Vagina (tissue), 2 donors: Measurements from ENCODE around the gene ABHD16A.

Experiments used
- POLR2A ChIP-seq, 2 donors: fragments of 450-650 bp; IDR thresholded peaks; one replicate each; pipeline ENCODE4 v1.6.1; 2017; ENCODE audit warnings: antibody characterized with exemption in 2 of 2, mild to moderate bottlenecking in 2 of 2, moderate library complexity in 2 of 2
- POLR2AphosphoS5 ChIP-seq, 2 donors: sonication (generic); formaldehyde crosslinking; IDR thresholded peaks; one replicate each; pipeline ENCODE4 v1.9.0; 2017; ENCODE audit warnings: antibody characterized with exemption in 2 of 2, mild to moderate bottlenecking in 2 of 2, low read depth in 1 of 2; ENCODE audit not compliant: insufficient read depth in 1 of 2
- TF ChIP-seq, protein P1 (sequence below), 3 experiments: fragments of 450-650 bp in 2 of 3; fragments of 200-600 bp in 1 of 3; sonication (generic) in 1 of 3; IDR thresholded peaks; one replicate each; pipeline ENCODE4 v1.5.1; 2017 to 2019; ENCODE audit warnings: antibody characterized with exemption in 3 of 3, mild to moderate bottlenecking in 2 of 3, moderate library complexity in 2 of 3

DNA sequence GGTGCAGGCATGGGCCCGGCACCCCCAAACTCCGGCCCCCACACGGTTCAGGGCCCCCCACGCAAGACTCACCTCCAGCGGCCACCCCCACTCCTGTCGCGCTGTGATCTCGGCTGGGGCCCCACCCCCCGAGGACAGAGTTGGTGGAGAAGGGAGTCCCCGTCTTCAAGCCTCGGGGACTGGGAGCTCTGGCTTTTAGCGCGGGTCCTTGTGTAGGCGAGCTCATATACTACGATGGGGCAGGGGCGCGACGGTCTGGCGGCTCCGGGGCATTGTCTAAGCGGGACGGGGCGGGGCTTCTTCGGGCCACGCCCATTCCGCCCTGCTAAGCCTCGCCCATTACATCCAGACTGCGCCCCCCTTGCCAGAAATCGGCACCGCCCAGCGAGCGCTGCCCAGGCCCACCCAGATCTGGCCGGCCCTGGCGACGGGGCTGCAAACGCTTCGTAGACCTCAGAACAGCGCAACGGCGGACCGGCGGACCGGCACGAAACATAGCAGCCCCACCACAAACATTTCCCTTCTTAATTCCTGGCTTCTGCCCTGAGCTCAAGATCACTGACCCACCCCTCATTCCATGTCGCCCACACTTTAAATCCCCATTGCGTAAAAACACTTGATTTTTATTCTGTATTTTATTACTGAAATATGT, 27.0 kb upstream of the ABHD16A start:
- peak in 1 of 2 donors; percentile 78 for TF ChIP-seq POLR2A (IDR thresholded peaks at IDR 0.05)
- peak; percentile 72 to 94 for TF ChIP-seq POLR2AphosphoS5 (IDR thresholded peaks at IDR 0.05; ENCODE audit: insufficient read depth in 1 of 2, low read depth in 1 of 2)
- TF ChIP-seq, protein P1, sequence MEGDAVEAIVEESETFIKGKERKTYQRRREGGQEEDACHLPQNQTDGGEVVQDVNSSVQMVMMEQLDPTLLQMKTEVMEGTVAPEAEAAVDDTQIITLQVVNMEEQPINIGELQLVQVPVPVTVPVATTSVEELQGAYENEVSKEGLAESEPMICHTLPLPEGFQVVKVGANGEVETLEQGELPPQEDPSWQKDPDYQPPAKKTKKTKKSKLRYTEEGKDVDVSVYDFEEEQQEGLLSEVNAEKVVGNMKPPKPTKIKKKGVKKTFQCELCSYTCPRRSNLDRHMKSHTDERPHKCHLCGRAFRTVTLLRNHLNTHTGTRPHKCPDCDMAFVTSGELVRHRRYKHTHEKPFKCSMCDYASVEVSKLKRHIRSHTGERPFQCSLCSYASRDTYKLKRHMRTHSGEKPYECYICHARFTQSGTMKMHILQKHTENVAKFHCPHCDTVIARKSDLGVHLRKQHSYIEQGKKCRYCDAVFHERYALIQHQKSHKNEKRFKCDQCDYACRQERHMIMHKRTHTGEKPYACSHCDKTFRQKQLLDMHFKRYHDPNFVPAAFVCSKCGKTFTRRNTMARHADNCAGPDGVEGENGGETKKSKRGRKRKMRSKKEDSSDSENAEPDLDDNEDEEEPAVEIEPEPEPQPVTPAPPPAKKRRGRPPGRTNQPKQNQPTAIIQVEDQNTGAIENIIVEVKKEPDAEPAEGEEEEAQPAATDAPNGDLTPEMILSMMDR (IDR thresholded peaks at IDR 0.05), result no peak
